Measurements from ENCODE around the gene C16orf82. TPM values are rescaled to one million over a fixed set of nuclear protein-coding genes. Genes with fewer than 3 reads are reported as not detected.

C16orf82 gene
- polyA plus RNA-seq, 2 of the 4 experiments (the other 2 are of a cell fraction), result not detected

- no peaks in the 10 kb centered on the region for H3K4me1 ChIP-seq
- no peak overlapping the region for H3K4me3 ChIP-seq
- FAIRE-seq, result no peak
- no peak for ATAC-seq
- no peaks in the 10 kb centered on the region for H3K9me3 ChIP-seq
- no peak for DNase-seq (ENCODE audit: low read depth in 1 of 2, low spot score in 1 of 2)
- ChIA-PET CTCF (interaction anchor here (2.8 kb wide), 1 partner anchor 12 kb away, joined by 15 read pairs; no protein-coding TSS in a partner anchor), POLR2A (no interaction called here)
- H3K4me2 ChIP-seq, result no peak overlapping the region
- H3K27ac ChIP-seq, result no peak overlapping the region
- no peak for TF ChIP-seq TP53 (CRISPR knock-in tag; IDR thresholded peaks at IDR 0.05)
- WGBS (ENCODE audit: missing lambda C conversion rate), result 15% methylated on average over 3 of the region's 3 CpGs
Measured at GRCh38 chr16:27098366-27099049, 31.8 kb downstream of the C16orf82 start.

- Histone ChIP-seq H3K4me3 (no peak overlapping the region), H3K4me2 (no peak overlapping the region), H3K27ac (no peak overlapping the region), H3K9me3 (no peaks in the 10 kb centered on the region), H3K4me1 (no peaks in the 10 kb centered on the region)
- ChIA-PET POLR2A (no interaction called here), CTCF (no interaction called here)
- ATAC-seq (no peak), DNase-seq (ENCODE audit: low read depth in 1 of 2, low spot score in 1 of 2) (no peak), FAIRE-seq (no peak)
- WGBS (ENCODE audit: missing lambda C conversion rate), result 6% methylated on average over 11 of the region's 11 CpGs
- no peak for TF ChIP-seq REST (IDR thresholded peaks at IDR 0.05)
- TF ChIP-seq NPAS2 (CRISPR knock-in tag; IDR thresholded peaks at IDR 0.05; ENCODE audit: borderline replicate concordance), result no peak
- no peak for TF ChIP-seq USF2 (IDR thresholded peaks at IDR 0.05)
- no peak for TF ChIP-seq FOSB (CRISPR knock-in tag; IDR thresholded peaks at IDR 0.05)
- no peak for TF ChIP-seq EHF (CRISPR knock-in tag; IDR thresholded peaks at IDR 0.05)
- no peak for TF ChIP-seq RCOR1 (IDR thresholded peaks at IDR 0.05; ENCODE audit: low read depth, low read length)
- TF ChIP-seq POLR2A (IDR thresholded peaks at IDR 0.05; ENCODE audit: low read length), result no peak
- TF ChIP-seq ESRRA (IDR thresholded peaks at IDR 0.05; ENCODE audit: borderline replicate concordance, low read length), result no peak
- TF ChIP-seq HES2 (IDR thresholded peaks at IDR 0.05), result no peak
- no peak for TF ChIP-seq CBX2 (IDR thresholded peaks at IDR 0.05; ENCODE audit: borderline replicate concordance, low read depth)
- TF ChIP-seq ELK1 (IDR thresholded peaks at IDR 0.05; ENCODE audit: low read depth, low read length), result no peak
- TF ChIP-seq KDM5A (IDR thresholded peaks at IDR 0.05), result no peak
- TF ChIP-seq HOXA7 (CRISPR knock-in tag; IDR thresholded peaks at IDR 0.05), result no peak
- no peak for TF ChIP-seq RFX5 (IDR thresholded peaks at IDR 0.05)
- TF ChIP-seq SMC3 (IDR thresholded peaks at IDR 0.05), result no peak
- no peak for TF ChIP-seq ZSCAN20 (CRISPR knock-in tag; IDR thresholded peaks at IDR 0.05)
- TF ChIP-seq NR3C1 (IDR thresholded peaks at IDR 0.05), result no peak
- no peak for TF ChIP-seq NFE2L2 (conservative IDR thresholded peaks at IDR 0.05; ENCODE audit: low read length)
- no peak for TF ChIP-seq ZNF302 (CRISPR knock-in tag; IDR thresholded peaks at IDR 0.05)
- TF ChIP-seq MYC (IDR thresholded peaks at IDR 0.05; ENCODE audit: borderline replicate concordance, low read length), result no peak
Measured at GRCh38 chr16:27102701-27103575, 36.2 kb downstream of the C16orf82 start.
